ENCODE measurements around the gene MTMR11.

Gene MTMR11

DNA sequence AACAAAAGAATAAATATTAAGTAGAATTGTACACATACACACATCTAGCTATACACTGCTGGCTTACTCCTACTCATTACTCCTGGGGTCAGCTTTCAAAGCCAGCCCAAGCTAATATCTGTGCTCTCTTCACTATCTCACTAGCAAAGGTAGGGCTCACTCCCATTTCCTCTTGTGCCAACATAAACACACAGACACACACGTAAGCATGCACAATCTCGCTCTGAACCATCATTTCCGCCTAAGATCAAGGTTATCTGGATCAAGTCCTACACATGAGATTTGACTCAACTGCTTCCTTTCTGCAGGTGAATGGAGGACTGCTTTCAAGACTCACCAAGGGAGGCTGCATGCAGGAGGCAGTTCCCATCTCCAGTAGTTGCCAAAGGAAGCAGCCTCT lies 28.8 kb upstream of the MTMR11 start:
- Histone ChIP-seq H3K4me3 (ENCODE audit: low read length) (no peak overlapping the region), H3K27ac (ENCODE audit: low read length) (no peak overlapping the region), H3K4me1 (ENCODE audit: low read length) (peaks cover 8% of the 10 kb centered on the region; the same call in 1 of the 2 replicates), H3K4me2 (ENCODE audit: low read depth, low read length) (no peak overlapping the region), H3K36me3 (replicated peaks; ENCODE audit: insufficient read depth, low read length) (no peaks in the 10 kb centered on the region), H3K27me3 (replicated peaks; ENCODE audit: insufficient read depth, low read length) (no peaks in the 10 kb centered on the region), H3F3A (ENCODE audit: insufficient read depth, low read length) (peaks cover 8% of the 10 kb centered on the region; the same call in 1 of the 2 replicates), H4K20me1 (ENCODE audit: insufficient read depth, low read length) (no peaks in the 10 kb centered on the region), H3K9me2 (replicated peaks; ENCODE audit: insufficient read depth, low read length) (no peaks in the 10 kb centered on the region), H3K9ac (ENCODE audit: low read length) (no peak overlapping the region), H3K79me2 (ENCODE audit: low read length) (no peaks in the 10 kb centered on the region), H2AFZ (ENCODE audit: low read length) (no peak overlapping the region), H3K9me3 (replicated peaks; ENCODE audit: insufficient read depth, low read length) (no peaks in the 10 kb centered on the region)
- TF ChIP-seq EZH2phosphoT487 (IDR thresholded peaks at IDR 0.05; ENCODE audit: low read length): no peak
- no peak for TF ChIP-seq CTCF (IDR thresholded peaks at IDR 0.05; ENCODE audit: low read length)
- no peak for TF ChIP-seq EZH2 (optimal IDR thresholded peaks at IDR 0.05; ENCODE audit: low read depth, low read length)
- no peak for DNase-seq

- no peak for DNase-seq
- no peaks in the 10 kb centered on the region for H3K27me3 ChIP-seq (replicated peaks; ENCODE audit: insufficient read depth, low read length)
- H3F3A ChIP-seq (ENCODE audit: insufficient read depth, low read length): peaks cover 8% of the 10 kb centered on the region; the same call in 1 of the 2 replicates
- H3K36me3 ChIP-seq (replicated peaks; ENCODE audit: insufficient read depth, low read length): 0 out of 2 replicates have a peak, but pooled peaks cover 4% of the 10 kb centered on the region
- no peaks in the 10 kb centered on the region for H3K79me2 ChIP-seq (ENCODE audit: low read length)
- TF ChIP-seq EZH2 (optimal IDR thresholded peaks at IDR 0.05; ENCODE audit: low read depth, low read length): no peak
- no peak for TF ChIP-seq EZH2phosphoT487 (IDR thresholded peaks at IDR 0.05; ENCODE audit: low read length)
- TF ChIP-seq CTCF (IDR thresholded peaks at IDR 0.05; ENCODE audit: low read length): no peak
- no peak overlapping the region for H3K4me3 ChIP-seq (ENCODE audit: low read length)
- no peaks in the 10 kb centered on the region for H3K9me3 ChIP-seq (replicated peaks; ENCODE audit: insufficient read depth, low read length)
- H3K27ac ChIP-seq (ENCODE audit: low read length): no peak overlapping the region
- peaks cover 8% of the 10 kb centered on the region; the same call in 1 of the 2 replicates for H3K4me1 ChIP-seq (ENCODE audit: low read length)
- no peak overlapping the region for H3K9ac ChIP-seq (ENCODE audit: low read length)
- H4K20me1 ChIP-seq (ENCODE audit: insufficient read depth, low read length): no peaks in the 10 kb centered on the region
- no peak overlapping the region for H3K4me2 ChIP-seq (ENCODE audit: low read depth, low read length)
- no peaks in the 10 kb centered on the region for H3K9me2 ChIP-seq (replicated peaks; ENCODE audit: insufficient read depth, low read length)
- no peak overlapping the region for H2AFZ ChIP-seq (ENCODE audit: low read length)
These were observed 26.7 kb upstream of the MTMR11 start for GRCh38 chr1:149963358-149963757.

DNA sequence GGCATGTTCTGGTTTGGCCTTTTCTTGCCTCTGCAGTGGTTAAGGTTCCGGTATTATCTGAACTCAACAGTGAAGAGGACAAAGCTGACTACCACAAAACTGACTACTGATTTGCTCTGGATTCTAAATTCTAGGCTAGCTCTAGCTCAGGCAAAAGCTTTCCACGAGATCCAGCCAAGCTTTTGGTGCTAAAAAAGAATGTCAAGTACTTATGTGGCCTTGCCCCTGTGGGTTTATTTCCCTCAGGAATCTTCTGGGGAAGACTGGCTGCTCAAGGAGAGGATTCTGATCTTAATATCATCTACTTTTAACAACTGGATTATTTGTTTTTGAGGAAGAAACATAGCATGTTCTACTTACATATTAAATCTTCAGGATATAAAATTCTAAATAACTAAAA lies 26.1 kb upstream of the MTMR11 start:
- Histone ChIP-seq H3K79me2 (ENCODE audit: low read length) (no peaks in the 10 kb centered on the region), H3K27ac (ENCODE audit: low read length) (no peak overlapping the region; the same call in 1 of the 2 replicates), H3K9me2 (replicated peaks; ENCODE audit: insufficient read depth, low read length) (no peaks in the 10 kb centered on the region), H3K4me2 (ENCODE audit: low read depth, low read length) (no peak overlapping the region), H3K4me3 (ENCODE audit: low read length) (no peak overlapping the region), H3K4me1 (ENCODE audit: low read length) (peaks cover 8% of the 10 kb centered on the region; the same call in 1 of the 2 replicates), H3K9me3 (replicated peaks; ENCODE audit: insufficient read depth, low read length) (no peaks in the 10 kb centered on the region), H2AFZ (ENCODE audit: low read length) (no peak overlapping the region), H3K36me3 (replicated peaks; ENCODE audit: insufficient read depth, low read length) (0 out of 2 replicates have a peak, but pooled peaks cover 4% of the 10 kb centered on the region), H3K27me3 (replicated peaks; ENCODE audit: insufficient read depth, low read length) (no peaks in the 10 kb centered on the region), H3K9ac (ENCODE audit: low read length) (no peak overlapping the region), H3F3A (ENCODE audit: insufficient read depth, low read length) (peaks cover 8% of the 10 kb centered on the region; the same call in 1 of the 2 replicates), H4K20me1 (ENCODE audit: insufficient read depth, low read length) (no peaks in the 10 kb centered on the region)
- DNase-seq: no peak
- no peak for TF ChIP-seq EZH2phosphoT487 (IDR thresholded peaks at IDR 0.05; ENCODE audit: low read length)
- TF ChIP-seq EZH2 (optimal IDR thresholded peaks at IDR 0.05; ENCODE audit: low read depth, low read length): no peak
- no peak for TF ChIP-seq CTCF (IDR thresholded peaks at IDR 0.05; ENCODE audit: low read length)

Measured in MM.1S (cell line).